ENCODE measurements around the gene MBTD1. TPM values are rescaled to one million over a fixed set of nuclear protein-coding genes. Genes with fewer than 3 reads are reported as not detected.
"Not testable (repeated sequence)": the region's sequence is repeated elsewhere in the genome, so short reads cannot be mapped to it uniquely, and the experiment has no call there.

The MBTD1 gene
- 10 to 100 TPM in 1 of 2 donors, 1 to 10 TPM in 1; 6.9 to 18.3 TPM for total RNA-seq

DNA sequence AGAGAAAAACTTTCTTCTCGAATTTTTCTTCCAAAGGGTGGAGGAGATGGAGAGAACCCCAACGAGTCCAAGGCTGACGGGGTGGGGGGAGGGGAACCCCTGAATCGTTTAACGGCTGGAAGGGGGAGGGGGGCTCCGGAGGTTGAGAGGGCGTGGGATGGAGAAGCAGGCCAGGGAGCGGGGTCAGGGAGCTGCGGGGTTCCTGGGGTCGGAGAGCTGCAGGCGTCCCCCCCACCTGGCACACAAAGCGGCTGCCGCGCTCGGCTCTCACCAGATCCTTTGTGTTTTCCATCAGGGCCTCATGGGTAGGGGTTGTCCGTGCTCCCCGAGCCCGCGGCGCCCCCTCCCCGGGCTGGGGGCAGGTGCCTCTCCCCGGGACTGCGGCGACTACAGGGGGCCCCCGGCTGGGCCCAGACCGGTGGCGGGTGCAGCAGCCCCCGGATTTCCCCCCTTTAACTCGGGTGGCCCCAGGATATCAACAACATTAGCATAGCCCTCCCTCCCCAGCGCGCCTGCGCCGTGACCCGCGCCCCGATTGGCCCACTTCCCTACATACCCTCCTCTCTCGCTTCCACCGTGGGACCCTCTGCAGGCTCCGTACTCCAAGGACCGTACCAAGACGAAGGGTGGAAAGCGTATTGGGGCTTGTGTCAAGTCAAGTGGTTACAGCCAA is at the start of gene MBTD1:
TSS of gene MBTD1 (minus strand) at position 486 of the 673 bp plus-strand sequence. CDS start 34,888 bp downstream, outside the sequence.
- H3K4me3 ChIP-seq = peak within 1 kb of the TSS; percentile 86
- no peaks in the 10 kb centered on the region for H3K9me3 ChIP-seq
- DNase-seq (ENCODE audit: low spot score) = peak; percentile 90
- H3K36me3 ChIP-seq = no peaks in the 10 kb centered on the region
- peak; percentile 87 for ATAC-seq (ENCODE audit: insufficient number of reproducible peaks, low FRiP score, low read depth)
- peaks cover 26 to 45% of the 10 kb centered on the region in 2 donors for H3K4me1 ChIP-seq (ENCODE audit: control insufficient read depth in 1 of 2, low read depth in 2 of 2)
- peak within 1 kb of the TSS; percentile 91 to 97 for H3K27ac ChIP-seq
- H3K27me3 ChIP-seq (replicated peaks; ENCODE audit: insufficient read depth) = no peaks in the 10 kb centered on the region
- TF ChIP-seq, protein P1, sequence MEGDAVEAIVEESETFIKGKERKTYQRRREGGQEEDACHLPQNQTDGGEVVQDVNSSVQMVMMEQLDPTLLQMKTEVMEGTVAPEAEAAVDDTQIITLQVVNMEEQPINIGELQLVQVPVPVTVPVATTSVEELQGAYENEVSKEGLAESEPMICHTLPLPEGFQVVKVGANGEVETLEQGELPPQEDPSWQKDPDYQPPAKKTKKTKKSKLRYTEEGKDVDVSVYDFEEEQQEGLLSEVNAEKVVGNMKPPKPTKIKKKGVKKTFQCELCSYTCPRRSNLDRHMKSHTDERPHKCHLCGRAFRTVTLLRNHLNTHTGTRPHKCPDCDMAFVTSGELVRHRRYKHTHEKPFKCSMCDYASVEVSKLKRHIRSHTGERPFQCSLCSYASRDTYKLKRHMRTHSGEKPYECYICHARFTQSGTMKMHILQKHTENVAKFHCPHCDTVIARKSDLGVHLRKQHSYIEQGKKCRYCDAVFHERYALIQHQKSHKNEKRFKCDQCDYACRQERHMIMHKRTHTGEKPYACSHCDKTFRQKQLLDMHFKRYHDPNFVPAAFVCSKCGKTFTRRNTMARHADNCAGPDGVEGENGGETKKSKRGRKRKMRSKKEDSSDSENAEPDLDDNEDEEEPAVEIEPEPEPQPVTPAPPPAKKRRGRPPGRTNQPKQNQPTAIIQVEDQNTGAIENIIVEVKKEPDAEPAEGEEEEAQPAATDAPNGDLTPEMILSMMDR (IDR thresholded peaks at IDR 0.05) = no peak

DNA sequence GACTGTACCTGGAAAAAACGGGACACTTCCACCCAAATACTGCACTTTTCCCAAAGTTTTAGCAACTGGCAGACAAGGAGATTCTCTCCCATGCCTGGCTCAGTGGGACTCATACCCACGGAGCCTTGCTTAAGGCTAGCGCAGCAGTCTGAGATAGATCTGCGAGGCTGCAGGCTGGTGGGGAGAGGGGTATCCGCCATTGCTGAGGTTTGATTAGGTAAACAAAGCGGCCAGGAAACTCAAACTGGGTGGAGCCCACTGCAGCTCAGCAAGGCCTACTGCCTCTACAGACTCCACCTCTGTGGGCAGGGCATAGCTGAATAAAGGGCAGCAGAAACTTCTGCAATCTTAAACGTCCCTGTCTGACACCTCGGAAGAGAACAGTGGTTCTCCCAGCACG is 45.3 kb upstream of the MBTD1 start:
- Histone ChIP-seq H3K36me3 (no peaks in the 10 kb centered on the region), H3K27ac (no peak overlapping the region), H3K4me1 (ENCODE audit: control insufficient read depth in 1 of 2, low read depth in 2 of 2) (no peaks in the 10 kb centered on the region), H3K27me3 (replicated peaks; ENCODE audit: insufficient read depth) (no peaks in the 10 kb centered on the region), H3K4me3 (no peak overlapping the region), H3K9me3 (no peaks in the 10 kb centered on the region)
- ATAC-seq (ENCODE audit: insufficient number of reproducible peaks, low FRiP score, low read depth) = no peak
- TF ChIP-seq, protein P1 (IDR thresholded peaks at IDR 0.05) = no peak
- no peak for DNase-seq (ENCODE audit: low spot score)

DNA sequence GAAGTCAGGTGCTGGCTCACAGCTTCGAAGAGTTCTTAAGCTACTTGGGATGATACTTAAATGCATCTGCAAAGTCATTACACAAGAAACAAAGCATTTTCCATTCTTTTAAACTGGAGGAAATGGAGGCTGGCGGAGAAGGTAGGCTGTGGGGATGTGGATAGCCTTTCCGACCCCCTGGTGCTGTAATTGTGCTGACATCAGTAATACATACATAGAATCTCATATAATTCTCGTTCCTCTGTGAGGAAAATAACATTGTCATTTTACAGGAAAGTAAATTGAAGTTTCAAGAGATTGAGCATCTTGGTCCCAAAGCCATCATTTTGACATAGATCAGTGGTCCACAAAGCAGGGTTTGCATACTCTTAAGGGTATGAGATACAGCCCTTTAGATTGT is 40.0 kb upstream of the MBTD1 start:
- H3K27ac ChIP-seq = no peak overlapping the region
- no peaks in the 10 kb centered on the region for H3K9me3 ChIP-seq
- no peaks in the 10 kb centered on the region for H3K4me1 ChIP-seq (ENCODE audit: control insufficient read depth in 1 of 2, low read depth in 2 of 2)
- TF ChIP-seq, protein P1 (IDR thresholded peaks at IDR 0.05) = no peak
- no peak overlapping the region for H3K4me3 ChIP-seq
- DNase-seq (ENCODE audit: low spot score) = no peak
- no peaks in the 10 kb centered on the region for H3K27me3 ChIP-seq (replicated peaks; ENCODE audit: insufficient read depth)
- no peaks in the 10 kb centered on the region for H3K36me3 ChIP-seq
- no peak for ATAC-seq (ENCODE audit: insufficient number of reproducible peaks, low FRiP score, low read depth)

DNA sequence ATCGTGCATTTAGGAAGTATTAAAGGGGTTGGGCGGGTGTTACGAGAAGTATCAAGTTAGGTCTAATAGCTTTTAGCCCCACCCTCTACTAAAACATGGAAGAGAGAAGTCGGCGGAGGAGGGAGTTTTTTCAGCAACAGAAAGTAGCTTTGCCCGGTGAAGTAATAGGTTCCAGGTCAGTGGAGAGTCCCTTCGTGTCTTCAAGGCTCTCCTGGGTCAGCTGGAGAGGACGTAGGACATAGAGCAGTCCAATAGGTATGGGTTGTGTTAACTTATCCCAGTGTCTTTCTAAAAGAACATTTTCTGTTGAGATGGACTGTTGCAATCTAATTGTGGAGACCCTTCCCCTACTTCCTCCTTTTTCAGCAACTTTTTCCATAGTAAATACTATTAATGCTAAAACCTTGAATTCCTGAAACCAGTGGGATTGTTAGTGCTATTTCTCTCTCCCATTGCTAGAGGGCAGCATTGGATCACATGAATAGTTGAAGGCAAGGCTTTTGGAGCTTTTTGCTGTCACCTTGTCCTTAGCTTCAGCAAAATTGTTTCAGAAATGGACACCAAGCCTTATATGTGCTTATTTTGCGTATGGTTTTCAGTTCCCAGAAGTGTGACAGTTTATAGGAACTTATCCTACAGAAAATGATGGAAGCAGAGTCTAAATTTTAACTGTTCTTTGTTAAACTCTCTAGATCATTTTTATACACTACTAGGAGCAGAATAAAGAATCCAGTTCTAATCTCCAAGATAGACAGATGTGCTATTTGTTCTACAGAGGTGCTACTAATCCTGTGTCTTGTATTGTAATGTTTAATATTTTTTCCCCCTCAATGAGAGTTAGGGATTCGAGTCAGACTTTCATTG is 38.9 kb upstream of the MBTD1 start:
- H3K27me3 ChIP-seq (replicated peaks; ENCODE audit: insufficient read depth) = no peaks in the 10 kb centered on the region
- ATAC-seq (ENCODE audit: insufficient number of reproducible peaks, low FRiP score, low read depth) (no peak), DNase-seq (ENCODE audit: low spot score) (no peak)
- no peak overlapping the region for H3K4me3 ChIP-seq
- H3K9me3 ChIP-seq = no peaks in the 10 kb centered on the region
- no peaks in the 10 kb centered on the region for H3K4me1 ChIP-seq (ENCODE audit: control insufficient read depth in 1 of 2, low read depth in 2 of 2)
- no peak overlapping the region for H3K27ac ChIP-seq
- TF ChIP-seq, protein P1 (IDR thresholded peaks at IDR 0.05) = peak; percentile 63
- H3K36me3 ChIP-seq = no peaks in the 10 kb centered on the region

DNA sequence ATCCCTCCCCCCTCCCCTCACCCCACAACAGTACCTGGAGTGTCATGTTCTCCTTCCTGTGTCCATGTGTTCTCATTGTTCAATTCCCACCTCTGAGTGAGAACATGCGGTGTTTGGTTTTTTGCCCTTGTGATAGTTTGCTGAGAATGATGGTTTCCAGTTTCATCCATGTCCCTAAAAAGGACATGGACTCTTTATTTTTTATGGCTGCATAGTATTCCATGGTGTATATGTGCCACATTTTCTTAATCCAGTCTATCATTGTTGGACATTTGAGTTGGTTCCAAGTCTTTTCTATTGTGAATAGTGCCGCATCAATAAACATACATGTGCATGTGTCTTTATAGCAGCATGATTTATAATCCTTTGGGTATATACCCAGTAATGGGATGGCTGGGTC is 34.5 kb upstream of the MBTD1 start:
- H3K4me1 ChIP-seq (ENCODE audit: control insufficient read depth in 1 of 2, low read depth in 2 of 2); H3K4me3 ChIP-seq; ATAC-seq (ENCODE audit: insufficient number of reproducible peaks, low FRiP score, low read depth); H3K27me3 ChIP-seq (replicated peaks; ENCODE audit: insufficient read depth); DNase-seq (ENCODE audit: low spot score); H3K36me3 ChIP-seq; H3K9me3 ChIP-seq; H3K27ac ChIP-seq: not testable (repeated sequence)

Measured in thoracic aorta (tissue), 2 donors.